IMR-90 (cell line): ENCODE measurements around the gene GOLGA5. TPM values are rescaled to one million over a fixed set of nuclear protein-coding genes. Genes with fewer than 3 reads are reported as not detected.

Source experiments
- ATAC-seq: fragments of 200-7000 bp; cut with Tn5 transposase; 2 replicates; pipeline ENCODE4 v1.9.1; 2020; ENCODE audit warnings: low read depth, mild to moderate bottlenecking, moderate library complexity
- BruUV-seq: library from RNA; stranded (reverse); fragments of 400-500 nt; replicated peaks from 2 replicates; lab custom pipeline; 2021; lab: Mats Ljungman, UMichigan
- CTCF ChIA-PET: fragments of 300-600 bp; formaldehyde crosslinking; extraction: SDS; loops from one replicate; lab custom pipeline; 2021; ENCODE audit warnings: antibody characterized with exemption; lab: Yijun Ruan, JAX
- POLR2A ChIA-PET: fragments of 300-600 bp; sonication (Branson Sonifier 250); formaldehyde crosslinking; loops from one replicate; lab custom pipeline; 2022; ENCODE audit warnings: antibody characterized with exemption; ENCODE audit not compliant: unreplicated experiment; lab: Charles Lee
- DNase-seq: peaks from one replicate; pipeline ENCODE4 v3.0.0; 2013
- H2AFZ ChIP-seq: replicated peaks from 2 replicates; pipeline ENCODE3; 2013; ENCODE audit warnings: low read length, mild to moderate bottlenecking; ENCODE audit not compliant: poor library complexity
- H2AK5ac ChIP-seq: 2 replicates; pipeline ENCODE4 v1.6.1; 2013; ENCODE audit warnings: low read depth, low read length, inconsistent platforms
- H2AK9ac ChIP-seq: replicated peaks from 2 replicates; pipeline ENCODE3; 2013; ENCODE audit warnings: mild to moderate bottlenecking, low read depth, low read length, moderate library complexity; ENCODE audit not compliant: poor library complexity
- H2BK120ac ChIP-seq: 2 replicates; pipeline ENCODE4 v1.6.1; 2013; ENCODE audit warnings: low read depth, low read length, inconsistent platforms
- H2BK15ac ChIP-seq: 3 replicates; pipeline ENCODE4 v1.6.1; 2013; ENCODE audit warnings: low read depth, low read length, inconsistent platforms
- H2BK20ac ChIP-seq: 2 replicates; pipeline ENCODE4 v1.6.1; 2013; ENCODE audit warnings: low read depth, mild to moderate bottlenecking, inconsistent platforms, low read length, moderate library complexity
- H2BK5ac ChIP-seq: 2 replicates; pipeline ENCODE4 v1.6.1; 2013; ENCODE audit warnings: mild to moderate bottlenecking, low read depth, low read length, inconsistent platforms; ENCODE audit not compliant: poor library complexity, severe bottlenecking
- H3K14ac ChIP-seq: replicated peaks from 2 replicates; pipeline ENCODE4 v1.6.1; 2013; ENCODE audit warnings: low read depth, low read length, inconsistent platforms
- H3K18ac ChIP-seq: 2 replicates; pipeline ENCODE4 v1.6.1; 2013; ENCODE audit warnings: low read depth, low read length, control low read depth
- H3K23ac ChIP-seq: 2 replicates; pipeline ENCODE4 v1.6.1; 2013; ENCODE audit warnings: low read depth, low read length, inconsistent platforms
- H3K27ac ChIP-seq: 2 replicates; pipeline ENCODE4 v1.5.1; 2013; ENCODE audit warnings: mild to moderate bottlenecking, control low read depth, low read length; ENCODE audit not compliant: insufficient read depth
- H3K27me3 ChIP-seq: 2 replicates; pipeline ENCODE4 v1.6.1; 2013; ENCODE audit warnings: low read length; ENCODE audit not compliant: control insufficient read depth, insufficient read depth
- H3K36me3 ChIP-seq: 2 replicates; pipeline ENCODE4 v1.6.1; 2013; ENCODE audit warnings: low read length, mixed read lengths; ENCODE audit not compliant: control insufficient read depth, insufficient read depth
- H3K4ac ChIP-seq: 2 replicates; pipeline ENCODE4 v1.6.1; 2013; ENCODE audit warnings: low read depth, low read length, inconsistent platforms
- H3K4me1 ChIP-seq: 2 replicates; pipeline ENCODE4 v1.6.1; 2013; ENCODE audit warnings: low read length, mixed read lengths; ENCODE audit not compliant: control insufficient read depth, insufficient read depth
- H3K4me2 ChIP-seq: 2 replicates; pipeline ENCODE4 v1.6.1; 2013; ENCODE audit warnings: low read depth, mild to moderate bottlenecking, control low read depth, low read length, moderate library complexity
- H3K4me3 ChIP-seq: 2 replicates; pipeline ENCODE4 v1.5.1; 2013; ENCODE audit warnings: low read depth, mild to moderate bottlenecking, control low read depth, low read length, moderate library complexity; ENCODE audit not compliant: insufficient read depth
- H3K56ac ChIP-seq: 2 replicates; pipeline ENCODE4 v1.6.1; 2013; ENCODE audit warnings: low read length, inconsistent platforms; ENCODE audit not compliant: insufficient read depth; ENCODE audit errors: extremely low read depth
- H3K79me1 ChIP-seq, 2 experiments: 2 replicates each; pipeline ENCODE4 v1.6.1; 2013; ENCODE audit warnings: low read length in 2 of 2, inconsistent platforms in 1 of 2, low read depth in 1 of 2
- H3K9ac ChIP-seq: 2 replicates; pipeline ENCODE4 v1.6.1; 2013; ENCODE audit warnings: low read depth, low read length, control low read depth
- H3K9me1 ChIP-seq: 2 replicates; pipeline ENCODE4 v1.6.1; 2013; ENCODE audit warnings: low read length, inconsistent platforms; ENCODE audit not compliant: insufficient read depth
- H3K9me3 ChIP-seq: 2 replicates; pipeline ENCODE4 v1.6.1; 2013; ENCODE audit warnings: low read length; ENCODE audit not compliant: control insufficient read depth, insufficient read depth
- H4K20me1 ChIP-seq: 2 replicates; pipeline ENCODE4 v1.6.1; 2013; ENCODE audit warnings: low read length, inconsistent platforms; ENCODE audit not compliant: insufficient read depth
- H4K5ac ChIP-seq: 2 replicates; pipeline ENCODE4 v1.6.1; 2013; ENCODE audit warnings: mild to moderate bottlenecking, low read depth, low read length, control low read depth
- H4K8ac ChIP-seq, 2 experiments: 2 replicates each; pipeline ENCODE4 v1.6.1; 2013; ENCODE audit warnings: low read depth in 2 of 2, low read length in 2 of 2, control low read depth in 1 of 2, inconsistent platforms in 1 of 2
- H4K91ac ChIP-seq: 2 replicates; pipeline ENCODE4 v1.6.1; 2013; ENCODE audit warnings: low read depth, low read length, inconsistent platforms; ENCODE audit not compliant: insufficient read depth
- BHLHE40 ChIP-seq: fragments of 150-350 bp; IDR thresholded peaks from 2 replicates; pipeline ENCODE4 v1.6.1; 2016; ENCODE audit warnings: mild to moderate bottlenecking, low read depth, low read length
- MXI1 ChIP-seq: IDR thresholded peaks from 2 replicates; pipeline ENCODE4 v1.6.1; 2012; ENCODE audit warnings: low read depth, mild to moderate bottlenecking, low read length, moderate library complexity, borderline replicate concordance
- NFE2L2 ChIP-seq: fragments of 150-350 bp; IDR thresholded peaks from 2 replicates; pipeline ENCODE4 v1.6.1; 2016; ENCODE audit warnings: low read depth, mild to moderate bottlenecking, low read length
- SMC3 ChIP-seq: fragments of 150-350 bp; IDR thresholded peaks from 2 replicates; pipeline ENCODE4 v1.6.1; 2016; ENCODE audit warnings: low read depth, mild to moderate bottlenecking, antibody characterized with exemption, low read length, moderate library complexity
- WGBS, 2 experiments: methylation state at CpG; one replicate each; pipeline versions ENCODE4 v1.1.5 to v1.1.7; 2013; ENCODE audit warnings: missing lambda C conversion rate in 2 of 2; ENCODE audit not compliant: insufficient read length in 1 of 2; ENCODE audit errors: extremely low coverage in 2 of 2; 5-methylcytosine and 5-hydroxymethylcytosine counted together
- dilution Hi-C: fragments of 300-500 bp; cut with HindIII; formaldehyde crosslinking; loops from one replicate; pipeline ENCODE4 v1.14.3; 2018; ENCODE audit warnings: low sequenced_read_pairs; ENCODE audit not compliant: unreplicated experiment
- in situ Hi-C: fragments of 300-500 bp; cut with MboI; formaldehyde crosslinking; loops from 3 replicates; pipeline ENCODE4 v1.14.3; 2019; ENCODE audit warnings: low sequenced_read_pairs, inconsistent platforms, mixed read lengths
- intact Hi-C: fragments of 100-400 bp; cut with micrococcal nuclease; formaldehyde crosslinking; loops from 2 replicates; pipeline ENCODE4 v1.10.0; 2022
- polyA plus RNA-seq, 3 experiments: library from polyadenylated mRNA; depleted of rRNA; stranded (reverse); fragments of >200 nt; gene quantifications; 2 replicates each; pipeline ENCODE4 v1.2.3, GENCODE V29; 2012; ENCODE audit warnings: low replicate concordance in 1 of 3
- total RNA-seq: library from RNA; depleted of rRNA; stranded (reverse); fragments of >200 nt; gene quantifications from 2 replicates; pipeline ENCODE4 v1.2.3, GENCODE V29; 2012
- TF ChIP-seq, protein P1 (sequence below): conservative IDR thresholded peaks from 2 replicates; pipeline ENCODE4 v1.5.1; 2012; ENCODE audit warnings: mild to moderate bottlenecking, low read depth, low read length, improper control_type of control experiment

Gene GOLGA5
- total and polyA plus RNA-seq, 2 of the 4 experiments (the other 2 are of a cell fraction), result 35.0 to 59.5 TPM

DNA sequence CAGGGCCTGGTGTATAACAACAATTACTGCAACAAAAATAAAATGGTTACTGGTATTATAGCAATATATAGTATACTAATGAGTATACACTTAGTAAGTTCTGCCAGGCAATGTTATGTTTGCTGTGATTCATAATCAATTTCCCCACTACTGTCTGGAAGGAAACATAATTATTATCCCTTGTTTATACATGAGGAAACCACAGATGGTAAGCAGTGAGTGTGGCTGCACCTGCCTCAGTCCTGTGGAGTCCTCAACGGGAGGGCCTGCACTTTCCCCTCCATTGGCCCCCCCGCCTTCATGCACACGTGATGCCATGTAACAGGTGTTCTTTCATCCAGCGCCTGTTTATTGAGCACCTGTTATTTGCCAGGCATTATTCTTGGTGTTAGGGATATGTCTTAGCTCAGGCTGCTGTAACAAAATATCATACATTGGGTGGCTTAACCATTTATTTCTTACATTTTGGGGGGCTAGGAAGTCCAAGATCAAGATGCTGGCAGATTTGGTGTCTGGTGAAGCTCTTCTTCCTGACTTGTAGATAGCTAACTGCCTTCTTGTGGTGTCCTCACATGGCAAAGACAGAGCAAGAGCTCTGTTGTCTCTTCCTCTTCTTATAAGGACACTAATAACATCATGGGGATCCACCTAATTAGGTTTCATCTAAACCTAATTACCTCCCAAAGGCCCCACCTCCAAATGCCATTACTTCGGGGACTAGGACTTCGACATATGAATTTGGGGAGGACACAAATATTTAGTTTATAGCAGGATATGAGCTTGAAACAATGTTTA, 69.4 kb downstream of the GOLGA5 start:
- no peak for ATAC-seq
- TF ChIP-seq NFE2L2 (no peak), SMC3 (no peak), BHLHE40 (no peak), MXI1 (no peak)
- TF ChIP-seq, protein P1, sequence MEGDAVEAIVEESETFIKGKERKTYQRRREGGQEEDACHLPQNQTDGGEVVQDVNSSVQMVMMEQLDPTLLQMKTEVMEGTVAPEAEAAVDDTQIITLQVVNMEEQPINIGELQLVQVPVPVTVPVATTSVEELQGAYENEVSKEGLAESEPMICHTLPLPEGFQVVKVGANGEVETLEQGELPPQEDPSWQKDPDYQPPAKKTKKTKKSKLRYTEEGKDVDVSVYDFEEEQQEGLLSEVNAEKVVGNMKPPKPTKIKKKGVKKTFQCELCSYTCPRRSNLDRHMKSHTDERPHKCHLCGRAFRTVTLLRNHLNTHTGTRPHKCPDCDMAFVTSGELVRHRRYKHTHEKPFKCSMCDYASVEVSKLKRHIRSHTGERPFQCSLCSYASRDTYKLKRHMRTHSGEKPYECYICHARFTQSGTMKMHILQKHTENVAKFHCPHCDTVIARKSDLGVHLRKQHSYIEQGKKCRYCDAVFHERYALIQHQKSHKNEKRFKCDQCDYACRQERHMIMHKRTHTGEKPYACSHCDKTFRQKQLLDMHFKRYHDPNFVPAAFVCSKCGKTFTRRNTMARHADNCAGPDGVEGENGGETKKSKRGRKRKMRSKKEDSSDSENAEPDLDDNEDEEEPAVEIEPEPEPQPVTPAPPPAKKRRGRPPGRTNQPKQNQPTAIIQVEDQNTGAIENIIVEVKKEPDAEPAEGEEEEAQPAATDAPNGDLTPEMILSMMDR, result no peak
- Histone ChIP-seq H2BK15ac (no peak overlapping the region), H2BK20ac (no peak overlapping the region), H4K91ac (no peak overlapping the region), H3K9ac (no peak overlapping the region), H3K27me3 (peaks cover 3% of the 10 kb centered on the region; the same call in 1 of the 2 replicates), H3K18ac (no peak overlapping the region), H3K56ac (no peak overlapping the region), H4K5ac (no peak overlapping the region), H2BK5ac (no peak overlapping the region), H2AK9ac (no peak overlapping the region), H3K9me3 (peaks cover 8% of the 10 kb centered on the region), H4K20me1 (no peaks in the 10 kb centered on the region), H3K4ac (no peak overlapping the region), H3K4me1 (no peaks in the 10 kb centered on the region), H3K79me1 (no peaks in the 10 kb centered on the region), H3K9me1 (no peaks in the 10 kb centered on the region), H3K23ac (no peak overlapping the region), H2AK5ac (no peak overlapping the region), H3K4me3 (no peak overlapping the region), H2BK120ac (no peak overlapping the region), H2AFZ (no peak overlapping the region), H3K27ac (no peak overlapping the region), H4K8ac (no peak overlapping the region), H3K14ac (no peak overlapping the region), H3K4me2 (no peak overlapping the region), H3K36me3 (no peaks in the 10 kb centered on the region)
- WGBS, 2 experiments, result no CpG with 5 or more reads among the region's 6 CpGs
- DNase-seq, result no peak
- in situ Hi-C loops, result no loop called here
- dilution Hi-C loops, result no loop called here
- ChIA-PET CTCF (no interaction called here), POLR2A (no interaction called here)
- BruUV-seq, result no TSS peak
- intact Hi-C loops, result no loop called here
